GM21529 (cell line): ENCODE results near the gene RALB.
"Not testable (repeated sequence)": the region's sequence is repeated elsewhere in the genome, so short reads cannot be mapped to it uniquely, and the experiment has no call there.

ENCODE experiments used
- ATAC-seq: cut with Tn5 transposase; IDR thresholded peaks from one replicate; pipeline ENCODE4 v1.9.1; 2021; ENCODE audit not compliant: unreplicated experiment

RALB gene

GRCh38 chr2:120291401-120292311 is 39.0 kb downstream of the RALB start:
- ATAC-seq, result no peak

GRCh38 chr2:120293096-120294007 is 40.7 kb downstream of the RALB start:
- peak; percentile 45 for ATAC-seq

- peak; percentile 98 for ATAC-seq
These were observed 41.3 kb downstream of the RALB start for GRCh38 chr2:120294008-120294340.

- ATAC-seq, result no peak
These were observed 45.7 kb downstream of the RALB start for GRCh38 chr2:120298173-120298835.

GRCh38 chr2:120299004-120299403 is 46.4 kb downstream of the RALB start:
- no peak for ATAC-seq

- ATAC-seq, result no peak
These were observed 46.9 kb downstream of the RALB start for GRCh38 chr2:120299561-120299960.

GRCh38 chr2:120300385-120300784 is 47.7 kb downstream of the RALB start:
- ATAC-seq, result no peak

GRCh38 chr2:120301284-120301683 is 48.6 kb downstream of the RALB start:
- ATAC-seq, result no peak

GRCh38 chr2:120302301-120302700 is 49.6 kb downstream of the RALB start:
- ATAC-seq, result no peak

GRCh38 chr2:120303177-120303576 is 50.5 kb downstream of the RALB start:
- ATAC-seq, result no peak

GRCh38 chr2:120305296-120305695 is 52.6 kb downstream of the RALB start:
- no peak for ATAC-seq

- ATAC-seq, result no peak
These were observed 53.4 kb downstream of the RALB start for GRCh38 chr2:120305937-120306490.

- no peak for ATAC-seq
These were observed 54.8 kb downstream of the RALB start for GRCh38 chr2:120307482-120307881.

- peak; percentile 48 for ATAC-seq
These were observed 55.6 kb downstream of the RALB start for GRCh38 chr2:120308038-120308910.

GRCh38 chr2:120310136-120310535 is 57.5 kb downstream of the RALB start:
- ATAC-seq, result peak; percentile 68

- ATAC-seq, result not testable (repeated sequence)
These were observed 58.2 kb downstream of the RALB start for GRCh38 chr2:120310841-120311240.

- ATAC-seq, result no peak
These were observed 59.4 kb downstream of the RALB start for GRCh38 chr2:120312076-120312475.

GRCh38 chr2:120312860-120313694 is 60.4 kb downstream of the RALB start:
- peak; percentile 32 for ATAC-seq
